Trophoblast cell (in vitro differentiated cells and primary cell): ENCODE measurements around the gene SHCBP1L. TPM values are rescaled to one million over a fixed set of nuclear protein-coding genes. Genes with fewer than 3 reads are reported as not detected.

Experiments used
- DNase-seq, 2 donors: peaks; one replicate each; pipeline ENCODE4 v3.0.0-alpha.2; 2016
- H2AFZ ChIP-seq: 2 replicates; pipeline ENCODE4 v1.6.1; 2013; ENCODE audit warnings: low read length, moderate library complexity, mild to moderate bottlenecking; ENCODE audit not compliant: insufficient read depth, poor library complexity
- H2AK5ac ChIP-seq: 2 replicates; pipeline ENCODE4 v1.6.1; 2013; ENCODE audit warnings: mild to moderate bottlenecking, low read length
- H2BK120ac ChIP-seq: 2 replicates; pipeline ENCODE4 v1.6.1; 2013; ENCODE audit warnings: low read length, mild to moderate bottlenecking, moderate library complexity; ENCODE audit not compliant: insufficient read depth, poor library complexity
- H2BK12ac ChIP-seq: 2 replicates; pipeline ENCODE4 v1.6.1; 2013; ENCODE audit warnings: mild to moderate bottlenecking, low read length, moderate library complexity
- H2BK5ac ChIP-seq: 2 replicates; pipeline ENCODE4 v1.6.1; 2013; ENCODE audit warnings: low read length, low read depth, moderate library complexity, mild to moderate bottlenecking; ENCODE audit not compliant: poor library complexity
- H3K14ac ChIP-seq: 2 replicates; pipeline ENCODE4 v1.6.1; 2013; ENCODE audit warnings: mild to moderate bottlenecking, low read length
- H3K18ac ChIP-seq: 2 replicates; pipeline ENCODE4 v1.6.1; 2013; ENCODE audit warnings: mild to moderate bottlenecking, low read length
- H3K23ac ChIP-seq: 2 replicates; pipeline ENCODE4 v1.6.1; 2013; ENCODE audit warnings: low read length
- H3K27ac ChIP-seq: 2 replicates; pipeline ENCODE4 v1.5.1; 2013; ENCODE audit warnings: low read depth, mild to moderate bottlenecking, inconsistent platforms, low read length, moderate library complexity
- H3K27me3 ChIP-seq: 2 replicates; pipeline ENCODE4 v1.6.1; 2013; ENCODE audit warnings: inconsistent platforms, mild to moderate bottlenecking, low read length, moderate library complexity; ENCODE audit not compliant: insufficient read depth
- H3K36me3 ChIP-seq, 2 experiments: 1 replicate in 1 of 2; 2 replicates in 1 of 2; pipeline ENCODE4 v1.6.1; 2013; ENCODE audit warnings: low read length in 2 of 2, mild to moderate bottlenecking in 2 of 2, moderate library complexity in 1 of 2; ENCODE audit not compliant: insufficient read depth in 2 of 2, control insufficient read depth in 1 of 2
- H3K4ac ChIP-seq: 2 replicates; pipeline ENCODE4 v1.6.1; 2013; ENCODE audit warnings: low read depth, mild to moderate bottlenecking, low read length, moderate library complexity
- H3K4me1 ChIP-seq, 2 experiments: 1 replicate in 1 of 2; 2 replicates in 1 of 2; pipeline ENCODE4 v1.6.1; 2013; ENCODE audit warnings: low read length in 2 of 2, mild to moderate bottlenecking in 2 of 2, moderate library complexity in 1 of 2; ENCODE audit not compliant: insufficient read depth in 2 of 2, control insufficient read depth in 1 of 2
- H3K4me2 ChIP-seq: 2 replicates; pipeline ENCODE4 v1.6.1; 2013; ENCODE audit warnings: inconsistent platforms, mild to moderate bottlenecking, low read length, moderate library complexity
- H3K4me3 ChIP-seq: 2 replicates; pipeline ENCODE4 v1.5.1; 2013; ENCODE audit warnings: mild to moderate bottlenecking, low read depth, low read length, inconsistent platforms
- H3K79me1 ChIP-seq: one replicate; pipeline ENCODE4 v1.6.1; 2013; ENCODE audit warnings: low read length
- H3K79me2 ChIP-seq: 2 replicates; pipeline ENCODE4 v1.6.1; 2013; ENCODE audit warnings: low read length, mild to moderate bottlenecking; ENCODE audit not compliant: control insufficient read depth, insufficient read depth, poor library complexity
- H3K9ac ChIP-seq: 2 replicates; pipeline ENCODE4 v1.6.1; 2013; ENCODE audit warnings: mild to moderate bottlenecking, low read length
- H3K9me3 ChIP-seq: 2 replicates; pipeline ENCODE4 v1.6.1; 2013; ENCODE audit warnings: low read depth, mild to moderate bottlenecking, control low read depth, inconsistent platforms, low read length; ENCODE audit not compliant: insufficient read depth
- H4K12ac ChIP-seq: 2 replicates; pipeline ENCODE4 v1.6.1; 2013; ENCODE audit warnings: low read depth, mild to moderate bottlenecking, low read length, moderate library complexity
- H4K8ac ChIP-seq: 2 replicates; pipeline ENCODE4 v1.6.1; 2013; ENCODE audit warnings: low read depth, mild to moderate bottlenecking, low read length, moderate library complexity
- H4K91ac ChIP-seq: one replicate; pipeline ENCODE4 v1.6.1; 2013; ENCODE audit warnings: low read depth, mild to moderate bottlenecking, low read length, moderate library complexity
- WGBS: extraction: QIAGEN DNeasy Blood & Tissue Kit; methylation state at CpG from one replicate; pipeline ENCODE4 v1.1.7; 2013; ENCODE audit warnings: missing lambda C conversion rate; ENCODE audit not compliant: insufficient read length, insufficient coverage; ENCODE audit errors: extremely low coverage; 5-methylcytosine and 5-hydroxymethylcytosine counted together
- polyA plus RNA-seq: library from polyadenylated mRNA; stranded (reverse); fragments of 200-250 nt; gene quantifications from 2 replicates; pipeline ENCODE4 v1.2.3, GENCODE V29; 2013

Gene SHCBP1L
- not detected in 2 replicates for polyA plus RNA-seq

- Histone ChIP-seq H3K23ac (no peak within 1 kb of the TSS), H3K9me3 (no peaks in the 10 kb centered on the region), H4K91ac (no peak within 1 kb of the TSS), H2AFZ (no peak within 1 kb of the TSS), H4K12ac (no peak within 1 kb of the TSS), H3K4me1 (no peaks in the 10 kb centered on the region), H3K18ac (no peak within 1 kb of the TSS), H3K14ac (no peak within 1 kb of the TSS), H4K8ac (no peak within 1 kb of the TSS), H2BK5ac (no peak within 1 kb of the TSS), H3K36me3 (no peaks in the 10 kb centered on the region), H3K79me1 (no peaks in the 10 kb centered on the region), H3K4me2 (no peak within 1 kb of the TSS), H2BK12ac (no peak within 1 kb of the TSS), H2BK120ac (no peak within 1 kb of the TSS), H3K27ac (no peak within 1 kb of the TSS), H3K79me2 (no peaks in the 10 kb centered on the region), H2AK5ac (no peak within 1 kb of the TSS), H3K4me3 (no peak within 1 kb of the TSS), H3K27me3 (no peaks in the 10 kb centered on the region), H3K9ac (no peak within 1 kb of the TSS), H3K4ac (no peak within 1 kb of the TSS)
- no peak for DNase-seq
- no CpG with 5 or more reads among the region's 79 CpGs for WGBS
Observed at GRCh38 chr1:182952677-182953444, at the start of gene SHCBP1L. Gene SHCBP1L (minus strand): TSS chr1:182953166. CDS start chr1:182953133, 33 bp downstream.

- no peak overlapping the region for H3K23ac ChIP-seq
- H3K18ac ChIP-seq, result no peak overlapping the region
- no peaks in the 10 kb centered on the region for H3K9me3 ChIP-seq
- H4K12ac ChIP-seq, result no peak overlapping the region
- H2BK12ac ChIP-seq, result no peak overlapping the region
- H4K91ac ChIP-seq, result no peak overlapping the region
- H3K4me3 ChIP-seq, result no peak overlapping the region
- H3K4me1 ChIP-seq, result no peaks in the 10 kb centered on the region
- no peaks in the 10 kb centered on the region for H3K27me3 ChIP-seq
- no peak overlapping the region for H3K4me2 ChIP-seq
- H2AFZ ChIP-seq, result no peak overlapping the region
- no peak overlapping the region for H2BK120ac ChIP-seq
- H3K14ac ChIP-seq, result no peak overlapping the region
- H3K36me3 ChIP-seq, result no peaks in the 10 kb centered on the region
- DNase-seq, result no peak
- no peak overlapping the region for H3K4ac ChIP-seq
- H2BK5ac ChIP-seq, result no peak overlapping the region
- no peaks in the 10 kb centered on the region for H3K79me1 ChIP-seq
- no peak overlapping the region for H4K8ac ChIP-seq
- no peaks in the 10 kb centered on the region for H3K79me2 ChIP-seq
- H3K9ac ChIP-seq, result no peak overlapping the region
- no peak overlapping the region for H2AK5ac ChIP-seq
- H3K27ac ChIP-seq, result no peak overlapping the region
Observed at GRCh38 chr1:183002267-183002666, 49.3 kb upstream of the SHCBP1L start.

- Histone ChIP-seq H4K12ac (no peak overlapping the region), H3K14ac (no peak overlapping the region), H3K4me3 (no peak overlapping the region), H4K8ac (no peak overlapping the region), H3K79me2 (no peaks in the 10 kb centered on the region), H3K27ac (no peak overlapping the region), H3K18ac (no peak overlapping the region), H2BK5ac (no peak overlapping the region), H3K23ac (no peak overlapping the region), H3K79me1 (no peaks in the 10 kb centered on the region), H3K9ac (no peak overlapping the region), H3K4ac (no peak overlapping the region), H2BK120ac (no peak overlapping the region), H3K4me2 (no peak overlapping the region), H3K36me3 (no peaks in the 10 kb centered on the region), H2AFZ (no peak overlapping the region), H4K91ac (no peak overlapping the region), H3K4me1 (no peaks in the 10 kb centered on the region), H3K27me3 (no peaks in the 10 kb centered on the region), H2BK12ac (no peak overlapping the region), H2AK5ac (no peak overlapping the region), H3K9me3 (no peaks in the 10 kb centered on the region)
- DNase-seq, result peak in 1 of 2 donors; percentile 24
- no CpG with 5 or more reads among the region's 4 CpGs for WGBS
Observed at GRCh38 chr1:183000167-183000962, 47.4 kb upstream of the SHCBP1L start.

GRCh38 chr1:182998482-182998881 is 45.5 kb upstream of the SHCBP1L start:
- Histone ChIP-seq H3K79me1 (no peaks in the 10 kb centered on the region), H3K14ac (no peak overlapping the region), H3K4ac (no peak overlapping the region), H3K27ac (no peak overlapping the region), H4K8ac (no peak overlapping the region), H4K91ac (no peak overlapping the region), H2AK5ac (no peak overlapping the region), H3K4me3 (no peak overlapping the region), H2BK5ac (no peak overlapping the region), H3K9ac (no peak overlapping the region), H3K4me2 (no peak overlapping the region), H3K18ac (no peak overlapping the region), H2BK12ac (no peak overlapping the region), H4K12ac (no peak overlapping the region), H3K4me1 (no peaks in the 10 kb centered on the region), H3K79me2 (no peaks in the 10 kb centered on the region), H3K9me3 (no peaks in the 10 kb centered on the region), H3K23ac (no peak overlapping the region), H2BK120ac (no peak overlapping the region), H3K36me3 (no peaks in the 10 kb centered on the region), H3K27me3 (no peaks in the 10 kb centered on the region), H2AFZ (no peak overlapping the region)
- no peak for DNase-seq
